GM23338 (cell line): ENCODE results near the gene REST.

Source experiments
- POLR2AphosphoS5 ChIP-seq: IDR thresholded peaks from 2 replicates; pipeline ENCODE4 v1.6.1; 2016; ENCODE audit warnings: antibody characterized with exemption, low read depth
- TF ChIP-seq, protein P1 (sequence below), 2 experiments: fragments of 200-600 bp in 1 of 2; sonication (generic) in 1 of 2; conservative IDR thresholded peaks; 2 replicates each; pipeline versions ENCODE4 v1.5.1 to v1.6.1; 2016 to 2017; ENCODE audit warnings: antibody characterized with exemption in 2 of 2, low read depth in 2 of 2, mild to moderate bottlenecking in 2 of 2, moderate library complexity in 1 of 2

DNA sequence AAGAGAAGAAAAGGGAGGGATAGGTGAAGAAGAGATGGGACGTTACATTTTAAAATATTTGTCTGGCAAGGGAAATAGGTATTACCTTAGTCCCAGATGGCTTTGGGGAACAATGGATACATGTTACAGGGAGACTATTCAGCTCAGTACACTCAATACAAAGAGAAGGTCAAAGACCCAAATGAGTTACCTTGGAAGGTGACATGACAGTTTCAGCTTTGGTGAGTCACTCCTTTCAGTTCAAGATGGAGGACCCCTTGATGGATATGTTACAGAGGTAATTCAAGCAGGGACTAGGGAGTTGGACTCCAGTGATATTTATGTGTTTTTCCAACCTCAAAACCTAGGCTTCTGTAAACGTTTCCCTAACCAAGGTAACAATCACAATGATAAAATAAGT is 64.7 kb downstream of the REST start:
- TF ChIP-seq, protein P1, sequence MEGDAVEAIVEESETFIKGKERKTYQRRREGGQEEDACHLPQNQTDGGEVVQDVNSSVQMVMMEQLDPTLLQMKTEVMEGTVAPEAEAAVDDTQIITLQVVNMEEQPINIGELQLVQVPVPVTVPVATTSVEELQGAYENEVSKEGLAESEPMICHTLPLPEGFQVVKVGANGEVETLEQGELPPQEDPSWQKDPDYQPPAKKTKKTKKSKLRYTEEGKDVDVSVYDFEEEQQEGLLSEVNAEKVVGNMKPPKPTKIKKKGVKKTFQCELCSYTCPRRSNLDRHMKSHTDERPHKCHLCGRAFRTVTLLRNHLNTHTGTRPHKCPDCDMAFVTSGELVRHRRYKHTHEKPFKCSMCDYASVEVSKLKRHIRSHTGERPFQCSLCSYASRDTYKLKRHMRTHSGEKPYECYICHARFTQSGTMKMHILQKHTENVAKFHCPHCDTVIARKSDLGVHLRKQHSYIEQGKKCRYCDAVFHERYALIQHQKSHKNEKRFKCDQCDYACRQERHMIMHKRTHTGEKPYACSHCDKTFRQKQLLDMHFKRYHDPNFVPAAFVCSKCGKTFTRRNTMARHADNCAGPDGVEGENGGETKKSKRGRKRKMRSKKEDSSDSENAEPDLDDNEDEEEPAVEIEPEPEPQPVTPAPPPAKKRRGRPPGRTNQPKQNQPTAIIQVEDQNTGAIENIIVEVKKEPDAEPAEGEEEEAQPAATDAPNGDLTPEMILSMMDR (conservative IDR thresholded peaks at IDR 0.05; ENCODE audit: low read depth in 2 of 2), result no peak
- TF ChIP-seq POLR2AphosphoS5, result no peak
